DOHH2 (cell line): Measurements from ENCODE around the gene CPNE9.

ENCODE experiments used
- CTCF ChIP-seq: fragments of 200-600 bp; sonication (generic); IDR thresholded peaks from one replicate; pipeline ENCODE4 v1.5.1; 2014; ENCODE audit warnings: antibody characterized with exemption, mild to moderate bottlenecking, low read depth, low read length; ENCODE audit not compliant: poor library complexity, severe bottlenecking
- EZH2phosphoT487 ChIP-seq: fragments of 200-600 bp; sonication (generic); IDR thresholded peaks from 2 replicates; pipeline ENCODE4 v1.6.1; 2017; ENCODE audit warnings: borderline replicate concordance, mild to moderate bottlenecking, antibody characterized with exemption, low read length, moderate library complexity, mixed read lengths

GRCh38 chr3:9754678-9755077 lies 51.0 kb downstream of the CPNE9 start:
- TF ChIP-seq CTCF (no peak), EZH2phosphoT487 (no peak)
